Measurements from ENCODE around the gene GTPBP3.
"Not testable (repeated sequence)": the region's sequence is repeated elsewhere in the genome, so short reads cannot be mapped to it uniquely, and the experiment has no call there.

The GTPBP3 gene, protein sequence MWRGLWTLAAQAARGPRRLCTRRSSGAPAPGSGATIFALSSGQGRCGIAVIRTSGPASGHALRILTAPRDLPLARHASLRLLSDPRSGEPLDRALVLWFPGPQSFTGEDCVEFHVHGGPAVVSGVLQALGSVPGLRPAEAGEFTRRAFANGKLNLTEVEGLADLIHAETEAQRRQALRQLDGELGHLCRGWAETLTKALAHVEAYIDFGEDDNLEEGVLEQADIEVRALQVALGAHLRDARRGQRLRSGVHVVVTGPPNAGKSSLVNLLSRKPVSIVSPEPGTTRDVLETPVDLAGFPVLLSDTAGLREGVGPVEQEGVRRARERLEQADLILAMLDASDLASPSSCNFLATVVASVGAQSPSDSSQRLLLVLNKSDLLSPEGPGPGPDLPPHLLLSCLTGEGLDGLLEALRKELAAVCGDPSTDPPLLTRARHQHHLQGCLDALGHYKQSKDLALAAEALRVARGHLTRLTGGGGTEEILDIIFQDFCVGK

DNA sequence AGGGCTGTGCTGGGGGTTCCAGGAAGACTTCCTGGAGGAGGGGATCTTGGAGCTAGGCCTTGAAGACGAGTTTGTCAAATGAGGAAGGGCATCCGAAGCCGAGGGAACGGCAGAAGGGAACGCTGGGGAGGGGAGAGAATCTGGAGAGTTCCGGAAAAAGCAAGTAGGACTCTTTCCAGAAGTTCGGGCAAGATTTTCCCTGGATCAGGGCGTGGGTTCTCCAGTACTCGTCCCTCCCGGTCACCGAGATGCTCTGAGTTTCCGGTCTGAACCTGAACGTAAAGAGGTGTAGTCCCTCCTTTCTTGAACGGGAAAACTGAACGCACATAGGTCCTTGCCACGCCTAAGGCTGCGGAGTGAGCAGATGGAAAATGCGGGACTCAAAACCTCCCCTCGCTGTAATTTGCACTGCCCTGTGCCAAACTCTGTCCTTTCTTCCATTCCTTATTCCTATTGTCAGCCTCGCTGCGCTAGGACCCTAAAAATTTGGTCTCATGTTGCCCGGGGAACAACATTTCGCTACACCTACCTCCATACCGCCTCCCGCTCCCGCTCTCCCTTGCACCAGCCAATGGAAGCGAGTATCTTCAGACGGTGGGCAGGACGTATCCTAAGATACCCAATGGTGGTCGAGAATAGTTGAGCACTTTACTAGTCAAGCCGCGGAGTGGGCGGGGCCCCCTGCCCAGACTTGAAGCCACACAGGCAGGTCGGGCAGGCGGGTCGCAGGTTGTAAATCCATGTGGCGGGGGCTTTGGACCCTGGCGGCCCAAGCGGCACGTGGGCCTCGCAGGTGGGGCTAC is at the start of gene GTPBP3:
Gene GTPBP3 (plus strand): TSS at position 682 of the 803 bp plus-strand sequence. CDS start 59 bp downstream, at position 741.
- DNase-seq, result peak; percentile 99

DNA sequence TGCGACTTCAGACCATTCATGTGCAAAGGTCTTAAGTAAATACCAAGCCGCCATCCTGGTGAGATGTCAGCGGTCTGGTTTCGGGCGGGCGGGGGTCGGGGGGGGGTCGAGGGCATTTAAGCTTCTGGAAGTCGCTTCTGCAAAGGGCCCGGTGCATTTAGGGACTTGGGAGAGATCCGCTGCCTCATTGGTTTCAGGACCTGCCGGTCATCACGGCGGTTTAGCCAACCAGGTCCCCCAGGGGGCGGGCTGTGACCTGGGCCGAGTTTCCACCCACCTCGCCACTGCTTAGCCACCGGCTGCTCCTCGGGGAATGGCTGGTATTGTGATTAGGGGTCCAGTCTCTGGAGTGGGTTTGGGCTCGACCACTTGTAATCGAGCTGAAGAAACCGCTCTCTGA is 47.9 kb upstream of the GTPBP3 start:
- DNase-seq, result no peak

DNA sequence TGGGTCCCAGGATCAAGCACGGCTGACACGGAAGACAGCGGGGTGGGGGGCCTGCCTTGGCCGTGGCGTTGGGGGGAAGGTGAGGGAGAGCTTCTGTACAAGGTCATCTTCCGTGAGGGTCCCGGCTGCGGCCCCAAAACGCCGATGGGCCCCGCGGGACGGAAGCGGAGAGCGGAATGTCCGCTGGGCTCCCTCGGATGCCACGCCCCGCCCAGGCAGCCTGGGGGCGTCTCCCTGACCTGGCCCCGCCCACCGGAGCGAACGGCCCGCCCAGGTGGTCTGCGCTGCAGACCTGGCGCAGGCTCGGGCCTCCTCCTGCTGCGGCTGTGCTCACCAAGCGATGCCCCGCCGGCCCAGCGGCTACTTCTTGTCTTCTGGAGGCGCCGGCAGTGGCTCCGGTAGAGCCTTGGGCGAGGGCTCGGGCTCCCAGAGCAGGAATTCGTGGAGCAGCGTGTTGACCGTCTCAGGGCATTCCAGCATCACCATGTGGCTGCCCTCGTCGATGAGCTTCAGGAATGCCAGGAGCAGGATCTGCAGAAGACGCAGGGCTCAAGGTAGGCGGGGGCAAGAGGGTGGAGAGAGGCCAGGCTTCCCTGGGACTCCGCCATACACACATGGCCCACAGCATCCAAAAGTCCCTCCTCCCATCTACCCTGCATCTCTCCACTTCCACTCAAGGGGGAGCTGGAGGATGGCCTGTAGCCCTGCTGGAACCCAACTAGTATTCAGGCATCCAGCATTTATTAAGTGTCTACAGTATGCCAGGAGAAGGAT is 44.9 kb upstream of the GTPBP3 start:
- DNase-seq, result peak; percentile 26

DNA sequence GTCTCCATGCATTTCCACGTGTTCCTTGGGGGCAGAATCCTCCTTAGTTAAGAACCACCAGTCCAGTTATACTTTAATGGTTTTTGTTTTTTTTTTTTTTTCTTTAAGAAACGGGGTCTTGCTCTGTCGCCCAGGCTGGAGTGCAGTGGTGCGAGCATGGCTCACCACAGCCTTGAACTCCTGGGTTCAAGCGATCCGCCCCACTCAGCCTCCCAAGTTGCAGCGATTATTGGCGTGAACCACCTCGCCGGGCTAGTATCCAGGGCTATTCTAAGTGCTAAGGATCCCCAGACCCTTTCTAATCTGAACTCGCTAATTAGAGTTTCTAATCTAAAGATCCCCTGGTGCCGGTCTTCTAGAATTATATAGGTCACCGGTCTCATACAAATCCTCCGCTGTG is 43.7 kb upstream of the GTPBP3 start:
- no peak for DNase-seq

DNA sequence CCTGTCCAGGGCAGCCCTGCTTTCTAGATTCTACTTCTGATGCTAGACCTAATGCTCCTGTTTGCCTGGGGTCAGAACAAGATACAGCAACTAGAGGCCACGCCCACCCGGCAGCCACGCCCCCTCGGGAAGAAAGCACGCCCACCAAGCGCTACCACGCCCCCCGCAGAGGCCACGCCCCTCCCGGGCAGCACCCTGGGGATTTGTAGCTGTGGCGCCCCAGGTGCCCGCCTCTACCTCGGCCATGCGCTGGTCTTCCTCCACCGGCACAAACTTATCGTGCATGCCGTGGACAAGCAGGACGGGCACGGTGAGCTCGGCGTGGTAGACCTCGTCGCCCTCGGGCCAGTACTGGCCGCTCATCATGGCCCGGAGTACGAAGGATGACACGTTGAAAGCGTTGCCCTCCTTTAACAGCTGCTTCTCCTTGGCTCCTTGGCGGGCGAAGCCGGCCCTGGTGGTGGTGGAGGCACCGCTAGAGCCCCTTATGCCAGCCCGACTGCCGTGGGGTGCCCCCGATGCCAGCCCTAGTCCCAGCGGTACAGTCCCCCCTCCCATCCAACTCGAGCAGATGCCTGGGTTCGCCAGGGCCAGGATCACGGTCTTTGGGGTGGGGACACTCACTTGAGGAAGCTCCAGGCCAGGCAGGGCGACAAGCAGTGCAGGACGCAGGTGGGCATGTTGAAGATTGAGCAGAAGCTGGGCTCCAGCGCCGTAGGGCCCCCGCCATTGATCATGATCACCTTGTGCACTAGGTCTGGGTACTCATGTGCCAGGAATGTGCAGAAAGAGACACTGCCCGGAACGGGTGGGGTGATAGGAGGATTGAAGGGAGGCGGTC is 43.1 kb upstream of the GTPBP3 start:
- DNase-seq, result peak; percentile 6

DNA sequence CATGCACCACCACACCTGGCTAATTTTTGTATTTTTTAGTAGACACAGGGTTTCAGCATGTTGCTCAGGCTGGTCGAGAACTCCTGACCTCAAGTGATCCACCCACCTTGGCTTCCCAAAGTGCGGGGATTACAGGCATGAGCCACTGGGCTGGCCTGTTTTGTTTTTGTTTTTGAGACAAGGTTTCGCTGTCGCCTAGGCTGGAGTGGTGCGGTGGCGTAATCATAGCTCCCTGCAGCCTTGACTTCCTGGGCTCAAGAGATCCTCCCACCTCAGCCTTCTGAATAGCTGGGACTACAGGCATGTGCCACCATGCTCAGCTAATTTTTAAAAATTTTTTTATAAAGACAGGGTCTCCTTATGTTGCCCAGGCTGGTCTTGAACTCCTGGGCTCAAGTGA is 41.8 kb upstream of the GTPBP3 start:
- DNase-seq, result not testable (repeated sequence)

DNA sequence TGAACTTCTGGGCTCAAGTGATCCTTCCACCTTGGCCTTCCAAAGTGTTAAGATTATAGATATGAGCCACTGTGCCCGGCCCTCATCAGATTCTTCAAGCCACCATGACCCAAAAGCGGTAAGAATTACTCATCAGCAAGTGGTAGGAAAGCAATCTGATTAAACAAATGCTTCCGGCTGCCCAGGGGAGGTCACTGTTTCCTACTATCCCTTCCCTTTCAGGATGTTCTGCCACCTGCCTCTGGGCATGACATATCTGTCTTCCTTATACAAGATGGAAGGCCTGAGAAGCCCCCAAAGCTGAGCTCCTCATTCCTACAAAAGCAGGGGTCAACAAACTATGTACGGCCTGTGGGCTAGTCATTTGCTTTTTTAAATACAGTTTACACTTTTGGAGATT is 41.1 kb upstream of the GTPBP3 start:
- peak; percentile 9 for DNase-seq

DNA sequence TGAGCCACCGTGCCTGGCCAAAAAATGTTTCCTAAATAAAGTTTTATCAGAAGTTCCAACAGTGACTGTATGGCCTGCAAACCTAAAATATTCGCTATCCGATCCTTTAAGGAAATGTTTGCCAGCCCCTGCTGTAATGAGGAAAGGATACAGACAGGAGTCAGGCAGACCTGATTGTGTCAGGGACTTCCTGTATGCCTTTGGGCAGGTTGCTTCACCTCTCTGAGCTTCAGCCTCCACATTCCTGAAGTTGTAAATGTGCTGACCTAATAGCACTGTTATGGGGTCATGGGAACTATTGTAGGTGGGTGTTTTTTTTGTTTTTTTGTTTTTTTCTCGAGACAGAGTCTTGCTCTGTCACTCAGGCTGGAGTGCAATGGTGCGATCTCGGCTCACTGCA is 40.4 kb upstream of the GTPBP3 start:
- DNase-seq, result no peak

DNA sequence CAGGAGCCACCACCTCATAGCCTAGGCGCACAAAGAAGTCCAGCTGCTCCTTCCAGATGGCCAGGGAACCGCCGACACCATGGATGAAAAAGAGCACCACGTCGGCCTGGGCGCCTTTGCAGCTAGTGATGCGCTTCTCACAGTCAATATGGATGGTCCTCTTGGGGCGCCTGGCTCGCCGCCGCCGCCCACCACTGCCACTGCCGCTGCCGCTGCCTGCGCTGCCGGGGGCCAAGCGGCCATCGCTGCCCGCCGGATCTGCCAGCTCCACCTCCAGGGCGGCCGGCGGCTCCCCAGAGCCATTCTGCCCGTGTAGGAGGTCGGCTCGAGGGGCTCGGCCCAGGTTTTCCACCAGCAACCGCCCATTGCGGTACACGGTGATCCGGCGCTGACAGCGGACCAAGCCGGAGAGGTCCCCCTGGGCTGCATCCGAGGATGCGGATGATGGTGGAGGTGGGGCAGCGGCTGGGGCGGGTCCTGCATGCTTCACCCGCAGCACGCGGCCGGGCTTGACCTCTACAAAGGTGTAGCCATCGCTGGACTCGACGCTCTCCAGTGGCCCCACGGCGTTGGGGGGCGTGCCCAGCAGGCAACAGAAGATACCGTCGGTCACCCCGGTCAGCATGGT is 36.2 kb upstream of the GTPBP3 start:
- no peak for DNase-seq

DNA sequence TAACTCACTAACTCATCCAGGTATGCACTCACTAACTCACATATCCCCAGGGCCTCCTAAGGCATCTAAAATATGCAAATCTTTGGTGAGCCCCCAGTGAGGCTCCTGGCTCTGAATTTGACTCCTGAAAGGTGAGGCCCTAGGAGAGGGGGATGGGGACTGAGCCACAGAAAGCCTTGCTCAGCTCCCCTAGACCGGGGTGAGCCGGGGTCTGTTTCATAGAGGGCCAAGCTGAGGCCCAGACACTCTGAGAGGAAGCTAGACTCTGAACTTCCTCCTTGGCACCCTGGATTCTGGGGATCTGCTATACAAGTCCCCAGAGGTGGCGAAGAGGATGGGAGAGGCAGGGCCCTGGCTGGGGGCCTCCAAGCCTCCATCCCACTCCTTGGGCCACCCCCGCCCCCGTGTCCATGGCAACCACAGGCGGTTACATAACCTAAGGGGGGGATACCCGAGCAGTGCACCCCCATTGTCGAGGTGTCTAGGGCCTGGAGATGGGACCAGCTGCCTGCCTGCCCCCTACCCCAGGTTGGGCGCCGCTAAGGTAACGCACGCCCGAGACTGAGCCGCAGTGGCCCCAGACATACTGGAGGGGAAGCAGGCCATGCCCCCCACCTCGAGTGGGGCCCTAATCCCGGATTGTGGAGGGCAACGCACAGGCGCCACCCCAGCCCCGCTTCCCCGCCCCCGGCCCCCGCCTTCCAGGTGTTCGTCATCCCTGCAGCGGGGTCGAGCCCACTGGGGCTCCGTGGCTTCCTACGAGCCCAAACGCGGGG is 34.8 kb upstream of the GTPBP3 start:
- DNase-seq, result no peak

DNA sequence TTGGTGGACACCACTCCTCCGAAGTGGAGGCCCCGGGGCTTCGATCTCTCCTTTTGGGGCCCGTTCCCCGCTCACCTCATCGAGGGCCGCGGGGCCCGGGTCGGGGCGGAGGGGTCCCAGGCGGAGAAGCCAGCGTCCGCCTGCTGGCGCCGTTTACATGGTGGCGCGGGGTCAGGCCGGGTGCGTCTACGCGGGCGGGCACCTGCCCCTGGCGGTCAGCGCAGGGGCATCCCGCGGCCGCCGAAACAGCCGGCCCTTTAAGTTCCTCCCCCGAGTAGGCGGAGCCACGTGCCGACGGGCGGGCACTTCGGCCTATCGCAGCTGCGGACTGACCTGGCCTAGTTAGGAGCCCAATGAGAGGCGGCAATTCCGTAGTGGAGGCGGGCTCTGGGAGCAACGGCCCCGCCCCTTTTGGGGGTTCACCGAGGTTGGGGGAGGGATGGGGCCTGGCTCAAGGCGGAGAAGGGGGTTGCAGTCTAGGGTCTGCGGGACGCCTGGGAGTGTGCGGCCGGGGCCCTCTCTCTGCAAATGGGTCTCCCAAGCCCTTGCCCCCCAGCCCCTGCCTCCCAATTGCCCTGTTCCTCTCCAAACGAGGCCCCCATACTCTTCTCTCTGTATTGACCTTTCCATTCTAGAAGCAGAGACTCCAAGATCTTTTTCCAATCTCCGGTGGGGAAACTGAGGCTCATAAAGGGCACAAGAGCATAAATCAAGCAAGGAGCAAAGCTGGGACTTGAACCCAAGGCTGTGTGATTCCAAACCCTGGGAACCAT is 34.0 kb upstream of the GTPBP3 start, which contains the start of gene ABHD8:
Gene ABHD8 (minus strand): TSS at position 259 of the 773 bp plus-strand sequence. CDS start 1,809 bp downstream, outside the sequence.
- peak; percentile 92 for DNase-seq

DNA sequence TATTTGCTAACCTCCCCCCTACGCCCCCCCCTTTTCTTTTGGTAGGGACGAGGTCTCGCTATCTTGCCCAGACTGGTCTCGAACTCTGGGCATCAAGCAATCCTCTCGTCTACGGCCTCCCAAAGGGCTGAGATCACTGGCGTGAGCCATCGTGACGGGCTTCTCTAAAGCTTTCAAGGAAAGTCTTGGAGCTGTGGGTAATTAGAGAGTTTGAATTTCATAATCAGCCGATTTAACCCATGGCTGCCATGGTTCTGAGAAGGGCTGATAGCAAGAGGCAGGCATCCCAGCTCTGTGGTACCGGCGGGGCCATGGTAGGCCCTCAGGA is 33.4 kb upstream of the GTPBP3 start:
- no peak for DNase-seq

DNA sequence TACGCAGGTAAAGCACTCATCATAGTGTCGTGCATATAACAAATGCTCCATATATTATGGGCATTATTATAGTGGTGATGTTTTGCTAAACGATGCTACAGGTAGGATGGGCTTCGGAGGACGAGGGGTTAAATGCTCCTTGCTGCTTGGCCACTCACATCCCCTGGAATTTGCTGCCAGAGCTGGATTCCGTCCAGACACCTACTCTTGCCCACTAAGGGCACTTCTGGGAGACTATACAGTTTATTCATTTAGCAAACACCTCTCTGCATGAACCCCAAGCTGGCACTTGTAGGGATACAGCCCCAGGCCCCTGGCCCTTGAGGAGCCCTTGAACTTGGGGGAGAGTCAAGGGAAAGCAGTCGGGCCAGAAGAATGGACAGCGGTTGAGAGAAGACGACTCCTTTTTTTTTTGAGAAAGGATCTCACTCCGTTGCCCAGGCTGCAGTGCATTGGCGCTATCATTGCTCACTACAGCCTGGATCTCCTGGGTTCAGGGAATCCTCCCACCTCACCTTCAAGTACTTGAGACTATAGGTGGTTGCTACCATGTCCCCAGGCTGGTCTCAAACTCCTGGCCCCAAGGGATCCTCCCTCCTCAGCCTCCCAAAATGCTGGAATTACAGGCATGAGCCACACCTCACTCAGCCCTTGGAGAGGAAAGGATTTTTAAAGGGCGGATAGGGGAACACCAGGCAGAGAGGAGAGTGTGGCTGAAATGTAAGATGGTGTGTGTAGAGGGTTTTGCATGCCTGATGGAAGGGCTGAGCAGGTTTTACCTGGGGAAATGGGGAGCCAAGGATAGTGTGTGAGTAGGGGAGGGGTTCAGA is 32.8 kb upstream of the GTPBP3 start:
- no peak for DNase-seq

DNA sequence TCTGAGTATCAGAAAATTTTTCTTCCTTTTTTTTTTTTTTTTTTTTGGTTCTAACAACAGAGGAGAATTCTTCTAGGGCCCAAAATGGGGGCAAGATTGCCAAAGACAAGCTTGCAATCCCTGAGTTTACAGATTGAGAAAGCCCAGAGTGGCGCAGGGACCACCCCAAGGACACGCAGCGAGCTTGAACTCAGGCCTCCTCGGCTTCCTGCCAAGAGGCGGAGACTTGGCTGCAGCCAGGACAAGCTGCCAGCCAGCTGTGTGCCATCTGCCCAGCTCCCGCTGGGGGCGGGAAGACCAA is 32.2 kb upstream of the GTPBP3 start:
- DNase-seq, result no peak

DNA sequence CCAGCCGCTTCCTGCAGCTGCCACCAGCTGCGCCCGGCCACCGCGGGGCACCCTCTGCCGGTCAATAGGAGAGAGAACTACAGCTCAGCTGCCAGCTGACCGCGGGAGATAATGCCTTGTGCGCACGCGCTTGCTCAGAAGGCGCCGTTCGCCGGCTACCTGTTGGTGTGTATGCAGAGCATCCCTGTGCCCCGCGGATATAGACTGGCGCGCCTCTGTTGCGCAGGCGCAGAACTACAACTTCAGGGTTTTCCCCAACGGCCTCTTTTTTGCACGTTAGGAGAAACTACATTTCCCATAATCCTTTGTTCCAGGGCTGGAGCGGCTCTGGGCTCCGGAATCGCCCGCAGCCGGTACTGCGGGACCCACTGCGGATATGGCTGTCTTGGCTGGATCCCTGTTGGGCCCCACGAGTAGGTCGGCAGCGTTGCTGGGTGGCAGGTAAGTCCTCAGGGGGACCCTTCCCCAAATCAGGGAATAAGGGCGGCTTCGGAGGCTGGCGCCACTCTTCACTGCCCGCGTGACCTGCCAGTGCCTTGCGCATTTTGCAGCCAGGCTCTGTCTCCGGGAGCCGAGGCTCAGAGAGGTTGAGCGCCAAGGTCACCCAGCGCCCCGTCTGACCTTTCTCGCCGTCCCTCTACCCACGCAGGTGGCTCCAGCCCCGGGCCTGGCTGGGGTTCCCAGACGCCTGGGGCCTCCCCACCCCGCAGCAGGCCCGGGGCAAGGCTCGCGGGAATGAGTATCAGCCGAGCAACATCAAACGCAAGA is 31.7 kb upstream of the GTPBP3 start, which contains the start of gene MRPL34:
Gene MRPL34 (plus strand): TSS at position 356 of the 768 bp plus-strand sequence. CDS start 21 bp downstream, at position 377.
- DNase-seq, result peak; percentile 99

DNA sequence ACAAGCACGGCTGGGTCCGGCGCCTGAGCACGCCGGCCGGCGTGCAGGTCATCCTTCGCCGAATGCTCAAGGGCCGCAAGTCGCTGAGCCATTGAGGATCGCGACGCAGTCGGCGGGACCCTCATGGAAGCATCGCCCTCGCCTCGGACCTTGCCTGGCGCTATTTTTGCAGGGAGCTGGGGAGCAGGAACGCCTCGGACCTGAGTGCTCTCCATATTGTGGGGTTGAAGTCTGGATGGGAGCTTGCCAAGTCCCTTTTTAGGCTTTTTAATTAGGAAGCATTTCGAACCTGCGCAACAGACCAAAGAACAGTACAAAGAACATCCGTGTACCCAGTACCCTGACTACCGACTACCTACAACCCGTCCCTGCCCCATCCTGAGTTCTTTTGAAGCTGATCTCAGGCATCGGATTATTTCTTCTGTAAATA is 31.1 kb upstream of the GTPBP3 start:
- no peak for DNase-seq

DNA sequence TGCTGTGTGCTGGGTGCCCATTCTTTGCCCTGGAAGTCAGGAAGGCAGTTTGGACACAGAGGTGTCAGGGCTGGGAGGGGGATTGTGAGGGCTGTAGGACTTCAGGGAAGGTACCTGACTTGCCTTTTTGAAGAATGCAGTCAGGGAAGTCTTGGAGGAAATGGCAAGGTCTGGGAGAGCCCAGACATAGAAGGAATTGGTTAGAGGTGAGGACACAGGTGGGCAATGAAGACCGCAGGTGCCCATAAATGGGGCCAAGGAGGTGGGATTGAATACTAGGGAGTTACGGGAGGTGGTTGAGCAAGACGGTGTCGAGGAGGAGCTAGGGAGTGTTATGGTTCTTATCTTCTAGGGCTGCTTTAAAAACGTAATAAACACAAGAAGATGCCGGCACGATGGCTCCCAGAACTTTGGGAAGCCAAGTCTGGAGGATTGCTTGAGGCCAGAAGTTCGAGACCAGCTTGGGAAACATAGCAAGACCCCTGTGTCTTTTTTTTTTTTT is 29.4 kb upstream of the GTPBP3 start:
- DNase-seq, result no peak

All from COR-L47 (cell line).